ENCODE results near the gene EFNA2.

The EFNA2 gene

GRCh38 chr19:1312767-1313694 is 27.4 kb downstream of the EFNA2 start:
- TF ChIP-seq CTCF (conservative IDR thresholded peaks at IDR 0.05; ENCODE audit: control insufficient read depth, insufficient read depth, low read depth, low read length), result no peak
- peak; percentile 22 for DNase-seq (ENCODE audit: low read depth)
- no peak overlapping the region for H3K4me3 ChIP-seq (ENCODE audit: control insufficient read depth, low read depth, low read length)

- DNase-seq (ENCODE audit: low read depth), result no peak
- no peak overlapping the region for H3K4me3 ChIP-seq (ENCODE audit: control insufficient read depth, low read depth, low read length)
- TF ChIP-seq CTCF (conservative IDR thresholded peaks at IDR 0.05; ENCODE audit: control insufficient read depth, insufficient read depth, low read depth, low read length), result no peak
Measured at GRCh38 chr19:1313695-1314613, 28.3 kb downstream of the EFNA2 start.

- no peak for TF ChIP-seq CTCF (conservative IDR thresholded peaks at IDR 0.05; ENCODE audit: control insufficient read depth, insufficient read depth, low read depth, low read length)
- peak; percentile 34 for DNase-seq (ENCODE audit: low read depth)
- no peak overlapping the region for H3K4me3 ChIP-seq (ENCODE audit: control insufficient read depth, low read depth, low read length)
Measured at GRCh38 chr19:1315470-1316166, 29.9 kb downstream of the EFNA2 start.

GRCh38 chr19:1316466-1316865 is 30.8 kb downstream of the EFNA2 start:
- no peak for DNase-seq (ENCODE audit: low read depth)
- no peak overlapping the region for H3K4me3 ChIP-seq (ENCODE audit: control insufficient read depth, low read depth, low read length)
- TF ChIP-seq CTCF (conservative IDR thresholded peaks at IDR 0.05; ENCODE audit: control insufficient read depth, insufficient read depth, low read depth, low read length), result no peak

- TF ChIP-seq CTCF (conservative IDR thresholded peaks at IDR 0.05; ENCODE audit: control insufficient read depth, insufficient read depth, low read depth, low read length), result no peak
- DNase-seq (ENCODE audit: low read depth), result no peak
- H3K4me3 ChIP-seq (ENCODE audit: control insufficient read depth, low read depth, low read length), result no peak overlapping the region
Measured at GRCh38 chr19:1317274-1318003, 31.8 kb downstream of the EFNA2 start.
